Activated CD8-positive, alpha-beta memory T cell treated with anti-CD3 and anti-CD28 coated beads, Interleukin-2, amount 50 U/mL, for 24 hours (primary cell): ENCODE data around the gene NXN.
"Not testable (repeated sequence)": the region's sequence is repeated elsewhere in the genome, so short reads cannot be mapped to it uniquely, and the experiment has no call there.

Experiments
- DNase-seq: peaks from one replicate; pipeline ENCODE4 v3.0.0-alpha.2; 2020; ENCODE audit errors: extremely low read depth

Gene NXN

DNA sequence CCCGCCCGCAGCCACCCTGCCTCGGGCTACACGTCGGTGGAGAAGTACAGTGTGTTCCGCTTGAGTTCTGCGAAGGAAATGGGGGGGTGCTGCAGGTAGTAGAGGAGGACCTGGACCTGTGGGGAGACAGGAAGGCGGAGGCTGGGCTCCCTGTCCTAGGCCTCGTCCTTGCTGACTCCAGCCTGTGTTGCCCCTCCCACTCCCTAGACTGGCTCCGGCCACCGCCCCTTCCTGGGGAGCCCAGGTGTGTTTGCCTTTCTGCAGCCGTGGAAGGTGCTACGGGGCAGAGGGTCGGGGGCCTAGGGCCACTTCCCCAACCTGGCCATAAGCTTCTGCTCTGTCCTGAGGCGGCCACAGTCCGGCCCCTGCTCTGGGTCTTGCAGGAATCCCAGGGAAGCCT, 26.5 kb upstream of the NXN start:
- DNase-seq: no peak

DNA sequence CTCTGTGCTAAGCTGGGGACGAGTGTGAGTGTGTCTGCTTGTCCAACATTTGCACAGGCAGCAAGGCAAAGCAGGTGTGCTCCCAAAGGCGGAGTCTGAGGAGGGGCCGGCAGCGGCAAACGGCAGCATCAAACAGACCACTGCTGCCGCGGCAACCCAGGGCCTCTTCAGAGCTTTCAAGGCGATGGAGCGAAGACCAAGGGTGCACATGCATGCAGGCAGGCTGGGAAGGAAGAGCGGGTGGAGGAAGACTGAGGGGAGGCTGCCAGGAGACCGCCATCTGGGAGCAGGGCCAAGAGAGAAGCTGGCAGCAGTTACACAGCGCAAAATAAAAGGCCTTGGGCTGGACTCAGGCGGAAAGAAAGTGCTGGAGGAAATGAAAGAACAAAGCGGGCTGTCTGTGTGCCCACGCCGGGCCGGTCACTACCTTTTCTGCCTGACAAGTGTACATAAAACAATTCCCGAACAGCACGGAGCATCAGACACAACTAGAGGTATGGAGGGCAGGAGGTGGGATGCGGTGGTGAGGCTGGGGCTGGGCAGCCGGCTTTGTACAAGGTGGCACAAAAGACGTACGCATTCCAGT, 25.9 kb upstream of the NXN start:
- no peak for DNase-seq

- DNase-seq: no peak
These were observed 25.3 kb upstream of the NXN start for GRCh38 chr17:1004769-1005295.

- no peak for DNase-seq
These were observed 24.6 kb upstream of the NXN start for GRCh38 chr17:1003972-1004768.

DNA sequence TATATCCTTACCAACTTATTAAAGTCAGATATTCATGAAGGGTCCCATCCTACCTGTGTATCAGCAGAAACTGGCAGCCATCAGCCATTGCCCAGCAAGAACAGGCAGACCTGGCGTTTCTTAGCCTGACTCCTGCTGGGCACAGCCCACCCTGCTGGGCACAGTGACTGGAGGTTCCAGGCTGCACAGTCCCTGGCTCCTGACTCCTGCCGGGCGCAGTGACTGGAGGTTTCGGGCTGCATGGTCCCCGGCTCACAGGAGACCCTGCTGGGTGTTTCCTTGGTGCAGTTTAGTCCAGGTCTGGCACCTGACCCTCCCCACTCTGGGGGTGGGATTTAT, 24.0 kb upstream of the NXN start:
- DNase-seq: no peak

DNA sequence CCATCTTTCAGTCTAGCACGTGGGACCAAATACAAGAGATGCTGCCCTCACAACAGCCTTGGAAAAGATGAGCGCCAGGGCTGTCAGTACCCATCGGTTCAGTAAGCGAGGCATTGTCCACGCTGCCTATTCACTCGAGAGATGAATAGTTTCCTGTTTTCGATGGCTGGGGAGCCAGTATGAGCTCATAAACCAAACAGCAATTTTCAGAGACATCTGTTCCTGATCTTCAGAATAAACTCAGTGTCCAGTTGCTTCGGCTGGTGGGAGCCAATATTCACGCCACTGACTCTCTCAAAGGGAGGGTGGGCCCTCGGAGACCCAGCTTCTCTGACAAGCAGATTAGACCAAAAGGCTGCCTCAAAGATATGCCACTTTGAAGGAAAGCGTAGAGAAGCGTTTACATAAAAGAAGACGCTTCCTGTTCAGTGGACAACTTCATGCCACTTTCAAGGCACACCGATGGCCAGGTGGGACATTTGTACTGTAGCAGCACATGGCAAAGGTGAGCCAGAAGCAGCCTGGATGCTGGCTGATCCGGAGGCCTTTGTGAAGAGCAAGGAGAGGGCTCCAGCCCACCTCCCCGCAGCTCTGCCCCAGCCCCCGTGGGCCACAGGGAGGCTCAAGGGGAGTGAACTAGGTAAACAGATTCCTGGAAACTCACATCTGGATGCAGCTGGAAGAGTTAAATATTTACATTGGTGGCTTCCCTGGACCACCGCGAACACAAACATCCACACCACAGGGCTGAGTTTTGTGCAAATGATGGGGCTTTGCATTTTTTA, 23.4 kb upstream of the NXN start:
- DNase-seq: no peak

DNA sequence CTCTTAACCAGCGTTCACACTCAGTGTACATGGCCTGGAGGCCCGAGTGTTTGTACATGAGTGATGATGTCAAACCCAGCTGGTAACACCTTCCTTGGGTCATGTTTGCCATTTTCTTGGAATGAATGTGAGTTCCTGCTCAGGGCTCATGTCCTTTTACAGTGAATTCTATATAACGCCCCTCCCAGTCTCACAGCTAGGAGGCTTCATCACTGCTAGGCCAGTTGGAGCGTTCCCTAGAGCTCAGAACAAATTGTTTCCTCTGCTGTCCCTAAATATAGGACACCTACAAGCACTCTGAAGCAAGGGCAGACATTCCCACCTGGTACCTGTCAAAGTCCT, 22.8 kb upstream of the NXN start:
- DNase-seq: no peak

GRCh38 chr17:1001640-1002411, 22.2 kb upstream of the NXN start:
- DNase-seq: no peak

- DNase-seq: no peak
These were observed 21.3 kb upstream of the NXN start for GRCh38 chr17:1000597-1001461.

DNA sequence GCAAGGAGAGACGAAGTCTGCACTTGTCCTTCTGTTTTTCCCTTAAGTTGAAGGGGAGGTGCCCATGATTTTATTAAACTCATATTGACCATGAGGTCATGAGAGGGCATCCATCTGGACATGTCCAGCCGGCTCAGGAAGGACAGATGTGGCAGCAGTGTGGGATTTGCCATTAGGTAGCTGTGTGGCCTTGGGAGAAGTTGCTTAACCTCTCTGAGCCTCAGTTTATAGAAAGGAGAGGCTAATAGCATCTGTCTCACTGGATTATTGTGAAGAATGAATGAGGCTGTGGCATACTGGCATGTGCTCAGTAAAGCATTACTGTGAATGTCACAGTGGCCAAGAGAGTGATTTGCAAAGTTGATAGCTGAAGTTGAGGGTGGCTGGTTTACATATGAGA, 18.5 kb upstream of the NXN start:
- DNase-seq: no peak

GRCh38 chr17:996554-997344, 17.2 kb upstream of the NXN start, which contains the start of gene TIMM22:
Gene TIMM22, plus strand, starts transcription at chr17:997129. Its CDS starts 14 bp downstream, at chr17:997143.
- peak; percentile 77 for DNase-seq

DNA sequence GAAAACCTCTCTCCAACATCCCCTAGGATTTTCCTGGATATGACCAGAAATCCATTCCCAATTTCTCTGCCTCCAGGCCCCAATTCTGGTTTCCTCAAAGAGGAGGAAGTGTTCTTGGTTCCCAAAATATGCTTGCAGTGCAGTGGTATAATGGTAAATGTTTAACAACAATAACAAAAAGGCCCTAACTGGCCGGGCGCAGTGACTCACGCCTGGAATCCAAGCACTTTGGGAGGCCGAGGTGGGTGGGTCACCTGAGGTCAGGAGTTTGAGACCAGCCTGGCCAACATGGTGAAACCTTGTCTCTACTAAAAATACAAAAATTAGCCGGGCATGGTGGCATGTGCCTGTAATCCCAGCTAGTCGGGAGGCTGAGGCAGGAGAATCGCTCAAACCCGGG, 15.7 kb upstream of the NXN start:
- not testable (repeated sequence) for DNase-seq

DNA sequence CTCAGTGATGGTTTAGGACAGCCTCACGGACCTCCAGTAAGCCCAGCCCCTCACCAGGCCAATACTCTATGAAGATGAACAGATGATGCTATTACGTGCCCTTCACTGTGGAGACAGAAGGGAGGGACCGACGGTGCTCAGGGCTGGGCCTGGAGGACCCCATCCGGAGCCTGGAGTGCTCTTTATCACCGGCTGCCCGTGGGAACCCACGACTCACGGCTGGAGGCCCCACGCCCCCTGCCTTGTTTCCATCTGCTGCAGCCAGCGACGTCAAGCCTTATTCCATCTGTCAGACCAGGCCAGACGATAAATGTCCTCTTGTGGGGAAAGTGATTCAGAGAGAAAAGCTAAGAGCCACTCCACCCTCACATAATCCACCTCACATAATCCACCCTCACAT, 13.4 kb upstream of the NXN start:
- no peak for DNase-seq

- no peak for DNase-seq
These were observed 9.0 kb upstream of the NXN start for GRCh38 chr17:988561-988960.

DNA sequence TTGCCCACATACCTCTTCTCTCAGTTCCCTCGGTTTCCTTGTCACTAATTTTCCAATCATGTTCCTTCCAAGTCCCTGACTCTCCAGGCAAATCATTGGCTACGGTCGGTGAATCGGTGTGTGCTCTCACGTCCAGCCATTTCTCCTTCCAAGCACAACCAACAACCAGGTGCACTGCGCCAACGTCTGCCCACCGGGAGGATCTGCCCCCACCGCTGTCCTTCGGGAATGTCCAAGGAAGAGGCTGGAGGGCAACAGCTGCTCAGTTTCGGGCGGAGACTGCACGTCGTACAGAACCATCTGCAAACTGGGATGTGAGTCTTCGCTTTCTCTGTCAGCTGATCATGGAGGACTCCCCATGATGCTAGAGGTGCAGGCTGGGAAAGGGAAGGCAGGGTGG, 8.4 kb upstream of the NXN start:
- no peak for DNase-seq

DNA sequence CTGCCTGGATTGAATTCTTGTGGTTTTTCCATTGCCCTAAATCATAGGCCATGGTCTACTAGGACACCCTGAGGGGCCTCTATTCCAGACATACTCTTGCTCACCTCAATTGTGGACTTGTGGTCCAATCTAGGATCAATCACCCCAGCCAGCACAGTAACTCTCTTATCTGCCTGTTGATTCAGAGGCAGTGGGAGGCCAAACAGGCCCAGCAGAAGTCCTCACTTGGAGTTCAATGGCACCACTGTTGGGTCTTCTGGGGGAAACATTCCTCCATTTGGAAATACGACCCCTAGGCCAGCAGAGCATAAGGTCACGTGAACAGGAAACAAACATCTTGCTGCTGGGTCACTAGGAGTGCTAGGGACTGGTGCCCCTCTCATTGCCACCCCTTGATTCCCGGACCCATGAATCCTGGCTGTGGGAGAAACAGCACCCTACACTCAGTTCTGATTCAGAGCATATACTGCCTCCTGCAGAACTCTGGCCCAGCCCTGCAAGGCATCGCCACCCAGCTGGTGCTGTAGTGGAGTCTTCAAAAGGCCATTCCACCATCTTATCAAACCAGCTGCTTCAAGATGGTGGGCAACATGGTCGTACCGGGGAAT, 6.8 kb upstream of the NXN start:
- no peak for DNase-seq

- no peak for DNase-seq
These were observed 4.3 kb upstream of the NXN start for GRCh38 chr17:983921-984320.

GRCh38 chr17:981292-981658, 1.7 kb upstream of the NXN start:
- DNase-seq: no peak

DNA sequence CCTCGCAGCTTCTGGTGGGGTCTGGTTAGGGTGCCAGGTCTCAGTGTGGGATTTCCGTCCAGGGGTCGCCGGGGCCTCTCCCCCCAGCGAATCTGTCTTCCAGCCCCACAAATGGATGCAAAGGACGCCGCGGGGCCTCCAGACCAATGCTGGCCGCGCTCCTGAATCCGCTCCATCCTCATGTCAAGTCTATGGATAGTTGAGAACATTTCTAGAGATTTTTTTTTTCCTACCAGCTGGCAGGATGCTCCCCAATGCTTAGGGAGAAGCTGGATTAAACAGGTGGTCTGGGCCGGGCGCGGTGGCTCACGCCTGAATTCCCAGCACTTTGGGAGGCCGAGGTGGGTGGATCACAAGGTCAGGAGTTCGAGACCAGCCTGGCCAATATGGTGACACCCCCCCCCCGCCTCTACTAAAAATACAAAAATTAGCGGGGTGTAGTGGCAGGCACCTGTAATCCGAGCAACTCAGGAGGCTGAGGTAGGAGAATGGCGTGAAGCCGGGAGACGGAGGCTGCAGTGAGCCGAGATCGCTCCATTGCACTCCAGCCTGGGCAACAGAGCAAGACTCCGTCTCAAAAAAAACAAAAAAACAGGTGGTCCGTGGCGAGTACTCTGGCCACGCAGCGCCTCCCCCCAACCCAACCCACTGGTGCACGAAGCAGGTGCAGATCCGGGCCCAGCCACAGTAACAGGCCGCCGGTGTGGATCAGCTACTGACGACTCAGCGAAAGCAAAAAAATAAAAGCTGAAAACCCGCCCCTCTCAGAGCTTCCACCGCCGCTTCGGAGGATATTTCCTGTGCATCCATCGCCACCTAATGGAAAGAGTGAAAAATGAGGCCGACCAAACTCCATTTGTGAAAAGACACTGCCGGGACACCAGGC, 1.1 kb upstream of the NXN start:
- DNase-seq: peak; percentile 43
